ENCODE data around the gene DBH.
"Not testable (repeated sequence)": the region's sequence is repeated elsewhere in the genome, so short reads cannot be mapped to it uniquely, and the experiment has no call there.

Gene DBH

GRCh38 chr9:133670466-133670865, 34.3 kb downstream of the DBH start:
- H3K36me3 ChIP-seq (ENCODE audit: control insufficient read depth, insufficient read depth, low read length) = no peaks in the 10 kb centered on the region
- no peaks in the 10 kb centered on the region for H3K4me1 ChIP-seq (ENCODE audit: control insufficient read depth, insufficient read depth, low read length)
- no peaks in the 10 kb centered on the region for H3K27me3 ChIP-seq (ENCODE audit: control insufficient read depth, insufficient read depth, low read length)
- no peak overlapping the region for H3K27ac ChIP-seq (ENCODE audit: low read depth, low read length)
- H3K4me3 ChIP-seq (ENCODE audit: low read length) = no peak overlapping the region
- H3K9ac ChIP-seq (ENCODE audit: low read length) = no peak overlapping the region

- H3K27me3 ChIP-seq (ENCODE audit: control insufficient read depth, insufficient read depth, low read length) = no peaks in the 10 kb centered on the region
- H3K4me3 ChIP-seq (ENCODE audit: low read length) = no peak overlapping the region
- H3K9ac ChIP-seq (ENCODE audit: low read length) = no peak overlapping the region
- H3K27ac ChIP-seq (ENCODE audit: low read depth, low read length) = no peak overlapping the region
- no peaks in the 10 kb centered on the region for H3K36me3 ChIP-seq (ENCODE audit: control insufficient read depth, insufficient read depth, low read length)
- H3K4me1 ChIP-seq (ENCODE audit: control insufficient read depth, insufficient read depth, low read length) = no peaks in the 10 kb centered on the region
Observed at GRCh38 chr9:133671371-133671770, 35.2 kb downstream of the DBH start.

- H3K36me3 ChIP-seq (ENCODE audit: control insufficient read depth, insufficient read depth, low read length) = no peaks in the 10 kb centered on the region
- H3K27ac ChIP-seq (ENCODE audit: low read depth, low read length) = no peak overlapping the region
- no peaks in the 10 kb centered on the region for H3K4me1 ChIP-seq (ENCODE audit: control insufficient read depth, insufficient read depth, low read length)
- no peaks in the 10 kb centered on the region for H3K27me3 ChIP-seq (ENCODE audit: control insufficient read depth, insufficient read depth, low read length)
- H3K9ac ChIP-seq (ENCODE audit: low read length) = no peak overlapping the region
- H3K4me3 ChIP-seq (ENCODE audit: low read length) = no peak overlapping the region
Observed at GRCh38 chr9:133672503-133673257, 36.5 kb downstream of the DBH start.

- no peak overlapping the region for H3K27ac ChIP-seq (ENCODE audit: low read depth, low read length)
- no peaks in the 10 kb centered on the region for H3K27me3 ChIP-seq (ENCODE audit: control insufficient read depth, insufficient read depth, low read length)
- H3K36me3 ChIP-seq (ENCODE audit: control insufficient read depth, insufficient read depth, low read length) = no peaks in the 10 kb centered on the region
- H3K4me3 ChIP-seq (ENCODE audit: low read length) = no peak overlapping the region
- H3K4me1 ChIP-seq (ENCODE audit: control insufficient read depth, insufficient read depth, low read length) = no peaks in the 10 kb centered on the region
- H3K9ac ChIP-seq (ENCODE audit: low read length) = no peak overlapping the region
Observed at GRCh38 chr9:133673258-133673655, 37.1 kb downstream of the DBH start.

- no peaks in the 10 kb centered on the region for H3K36me3 ChIP-seq (ENCODE audit: control insufficient read depth, insufficient read depth, low read length)
Observed at GRCh38 chr9:133674091-133674490, 37.9 kb downstream of the DBH start.

GRCh38 chr9:133675796-133676195, 39.6 kb downstream of the DBH start:
- H3K36me3 ChIP-seq (ENCODE audit: control insufficient read depth, insufficient read depth, low read length); H3K27me3 ChIP-seq (ENCODE audit: control insufficient read depth, insufficient read depth, low read length); H3K9ac ChIP-seq (ENCODE audit: low read length); H3K4me1 ChIP-seq (ENCODE audit: control insufficient read depth, insufficient read depth, low read length); H3K4me3 ChIP-seq (ENCODE audit: low read length); H3K27ac ChIP-seq (ENCODE audit: low read depth, low read length): not testable (repeated sequence)

More at GRCh38 chr9:133674091-133674490, 37.9 kb downstream of the DBH start:
- no peak overlapping the region for H3K9ac ChIP-seq (ENCODE audit: low read length)
- H3K27ac ChIP-seq (ENCODE audit: low read depth, low read length) = no peak overlapping the region
- H3K4me3 ChIP-seq (ENCODE audit: low read length) = no peak overlapping the region
- no peaks in the 10 kb centered on the region for H3K27me3 ChIP-seq (ENCODE audit: control insufficient read depth, insufficient read depth, low read length)
- no peaks in the 10 kb centered on the region for H3K4me1 ChIP-seq (ENCODE audit: control insufficient read depth, insufficient read depth, low read length)

GRCh38 chr9:133676450-133676849, 40.3 kb downstream of the DBH start:
- Histone ChIP-seq H3K9ac (ENCODE audit: low read length) (no peak overlapping the region), H3K36me3 (ENCODE audit: control insufficient read depth, insufficient read depth, low read length) (no peaks in the 10 kb centered on the region), H3K4me3 (ENCODE audit: low read length) (no peak overlapping the region), H3K27me3 (ENCODE audit: control insufficient read depth, insufficient read depth, low read length) (no peaks in the 10 kb centered on the region), H3K4me1 (ENCODE audit: control insufficient read depth, insufficient read depth, low read length) (no peaks in the 10 kb centered on the region), H3K27ac (ENCODE audit: low read depth, low read length) (no peak overlapping the region)

GRCh38 chr9:133677126-133678010, 41.2 kb downstream of the DBH start:
- no peak overlapping the region for H3K9ac ChIP-seq (ENCODE audit: low read length)
- no peak overlapping the region for H3K27ac ChIP-seq (ENCODE audit: low read depth, low read length)
- H3K4me1 ChIP-seq (ENCODE audit: control insufficient read depth, insufficient read depth, low read length) = no peaks in the 10 kb centered on the region

GRCh38 chr9:133679056-133679455, 42.9 kb downstream of the DBH start:
- no peaks in the 10 kb centered on the region for H3K36me3 ChIP-seq (ENCODE audit: control insufficient read depth, insufficient read depth, low read length)
- peaks cover 5% of the 10 kb centered on the region for H3K4me1 ChIP-seq (ENCODE audit: control insufficient read depth, insufficient read depth, low read length)
- H3K9ac ChIP-seq (ENCODE audit: low read length) = no peak overlapping the region
- H3K27ac ChIP-seq (ENCODE audit: low read depth, low read length) = no peak overlapping the region
- no peak overlapping the region for H3K4me3 ChIP-seq (ENCODE audit: low read length)
- no peaks in the 10 kb centered on the region for H3K27me3 ChIP-seq (ENCODE audit: control insufficient read depth, insufficient read depth, low read length)

More at GRCh38 chr9:133677126-133678010, 41.2 kb downstream of the DBH start:
- no peaks in the 10 kb centered on the region for H3K27me3 ChIP-seq (ENCODE audit: control insufficient read depth, insufficient read depth, low read length)
- no peaks in the 10 kb centered on the region for H3K36me3 ChIP-seq (ENCODE audit: control insufficient read depth, insufficient read depth, low read length)
- H3K4me3 ChIP-seq (ENCODE audit: low read length) = no peak overlapping the region

GRCh38 chr9:133679466-133680061, 43.4 kb downstream of the DBH start:
- H3K9ac ChIP-seq (ENCODE audit: low read length) = no peak overlapping the region
- no peaks in the 10 kb centered on the region for H3K36me3 ChIP-seq (ENCODE audit: control insufficient read depth, insufficient read depth, low read length)
- peaks cover 10% of the 10 kb centered on the region for H3K4me1 ChIP-seq (ENCODE audit: control insufficient read depth, insufficient read depth, low read length)
- no peaks in the 10 kb centered on the region for H3K27me3 ChIP-seq (ENCODE audit: control insufficient read depth, insufficient read depth, low read length)
- H3K27ac ChIP-seq (ENCODE audit: low read depth, low read length) = no peak overlapping the region
- no peak overlapping the region for H3K4me3 ChIP-seq (ENCODE audit: low read length)

GRCh38 chr9:133680250-133680975, 44.2 kb downstream of the DBH start:
- no peaks in the 10 kb centered on the region for H3K36me3 ChIP-seq (ENCODE audit: control insufficient read depth, insufficient read depth, low read length)
- peaks cover 10% of the 10 kb centered on the region for H3K4me1 ChIP-seq (ENCODE audit: control insufficient read depth, insufficient read depth, low read length)
- no peaks in the 10 kb centered on the region for H3K27me3 ChIP-seq (ENCODE audit: control insufficient read depth, insufficient read depth, low read length)
- no peak overlapping the region for H3K4me3 ChIP-seq (ENCODE audit: low read length)
- no peak overlapping the region for H3K9ac ChIP-seq (ENCODE audit: low read length)
- H3K27ac ChIP-seq (ENCODE audit: low read depth, low read length) = no peak overlapping the region
